Measurements from ENCODE around the gene APPL2. TPM values are rescaled to one million over a fixed set of nuclear protein-coding genes. Genes with fewer than 3 reads are reported as not detected.

Gene APPL2
- polyA plus RNA-seq, 2 of the 4 experiments (the other 2 are of a cell fraction): 24.1 to 62.6 TPM

DNA sequence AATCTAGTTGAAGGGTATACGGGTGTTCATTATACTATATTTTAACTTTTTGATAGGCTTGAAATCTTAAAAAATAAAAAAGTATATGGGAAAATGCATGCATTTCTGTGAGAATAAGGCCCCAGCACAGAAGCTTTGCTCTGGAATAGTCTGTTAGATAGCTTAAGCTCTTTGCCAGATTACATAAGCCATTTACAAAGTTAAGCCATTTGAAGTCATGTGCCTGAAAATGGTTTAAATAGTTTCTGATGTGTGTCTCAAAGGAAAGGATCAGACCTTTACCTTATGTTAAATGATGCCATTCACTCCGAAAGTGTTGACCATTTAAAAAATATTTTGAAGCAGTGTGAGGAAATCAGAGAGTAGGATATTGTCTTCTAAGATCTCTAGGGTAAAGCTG is 77.1 kb downstream of the APPL2 start:
- FAIRE-seq: peak; percentile 59
- DNase-seq (ENCODE audit: low read depth in 1 of 2, low spot score in 1 of 2): no peak
- no peak for ATAC-seq
- no peaks in the 10 kb centered on the region for H3K9me3 ChIP-seq
- no peak overlapping the region for H3K27ac ChIP-seq
- H3K4me1 ChIP-seq: no peaks in the 10 kb centered on the region
- ChIA-PET POLR2A (no interaction called here), CTCF (no interaction called here)
- no peak for TF ChIP-seq MYC (IDR thresholded peaks at IDR 0.05; ENCODE audit: borderline replicate concordance, low read length)
- no peak for TF ChIP-seq CEBPB (IDR thresholded peaks at IDR 0.05)
- TF ChIP-seq SMC3 (IDR thresholded peaks at IDR 0.05): no peak
- TF ChIP-seq, protein P1, sequence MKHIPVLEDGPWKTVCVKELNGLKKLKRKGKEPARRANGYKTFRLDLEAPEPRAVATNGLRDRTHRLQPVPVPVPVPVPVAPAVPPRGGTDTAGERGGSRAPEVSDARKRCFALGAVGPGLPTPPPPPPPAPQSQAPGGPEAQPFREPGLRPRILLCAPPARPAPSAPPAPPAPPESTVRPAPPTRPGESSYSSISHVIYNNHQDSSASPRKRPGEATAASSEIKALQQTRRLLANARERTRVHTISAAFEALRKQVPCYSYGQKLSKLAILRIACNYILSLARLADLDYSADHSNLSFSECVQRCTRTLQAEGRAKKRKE (CRISPR knock-in tag; IDR thresholded peaks at IDR 0.05; ENCODE audit: low read depth): no peak
- TF ChIP-seq TP53 (CRISPR knock-in tag; IDR thresholded peaks at IDR 0.05): no peak
- TF ChIP-seq NPAS2 (CRISPR knock-in tag; IDR thresholded peaks at IDR 0.05; ENCODE audit: borderline replicate concordance): no peak
- no peak for TF ChIP-seq CHD4 (IDR thresholded peaks at IDR 0.05; ENCODE audit: borderline replicate concordance)
- no peak for TF ChIP-seq HEYL (CRISPR knock-in tag; IDR thresholded peaks at IDR 0.05)
- TF ChIP-seq CBX2 (IDR thresholded peaks at IDR 0.05; ENCODE audit: borderline replicate concordance, low read depth): no peak
- TF ChIP-seq RAD21 (conservative IDR thresholded peaks at IDR 0.05 in 1 of 2, IDR thresholded peaks at IDR 0.05 in 1 of 2): no peak
- TF ChIP-seq E2F6 (IDR thresholded peaks at IDR 0.05; ENCODE audit: borderline replicate concordance, low read depth): no peak
- no peak for TF ChIP-seq HOXB13 (CRISPR knock-in tag; IDR thresholded peaks at IDR 0.05; ENCODE audit: low read depth)
- no peak for TF ChIP-seq KDM5A (IDR thresholded peaks at IDR 0.05)
- TF ChIP-seq MAFK (IDR thresholded peaks at IDR 0.05; ENCODE audit: partially characterized antibody): no peak
- TF ChIP-seq NR3C1 (IDR thresholded peaks at IDR 0.05): no peak
- TF ChIP-seq, protein P2, sequence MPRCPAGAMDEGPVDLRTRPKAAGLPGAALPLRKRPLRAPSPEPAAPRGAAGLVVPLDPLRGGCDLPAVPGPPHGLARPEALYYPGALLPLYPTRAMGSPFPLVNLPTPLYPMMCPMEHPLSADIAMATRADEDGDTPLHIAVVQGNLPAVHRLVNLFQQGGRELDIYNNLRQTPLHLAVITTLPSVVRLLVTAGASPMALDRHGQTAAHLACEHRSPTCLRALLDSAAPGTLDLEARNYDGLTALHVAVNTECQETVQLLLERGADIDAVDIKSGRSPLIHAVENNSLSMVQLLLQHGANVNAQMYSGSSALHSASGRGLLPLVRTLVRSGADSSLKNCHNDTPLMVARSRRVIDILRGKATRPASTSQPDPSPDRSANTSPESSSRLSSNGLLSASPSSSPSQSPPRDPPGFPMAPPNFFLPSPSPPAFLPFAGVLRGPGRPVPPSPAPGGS (IDR thresholded peaks at IDR 0.05): no peak
- TF ChIP-seq POLR2A (IDR thresholded peaks at IDR 0.05; ENCODE audit: low read length): no peak
- TF ChIP-seq JUNB (IDR thresholded peaks at IDR 0.05): no peak
- no peak overlapping the region for H3K4me3 ChIP-seq
- 87% methylated on average over 2 of the region's 2 CpGs for WGBS (ENCODE audit: missing lambda C conversion rate)
- H3K4me2 ChIP-seq: no peak overlapping the region

DNA sequence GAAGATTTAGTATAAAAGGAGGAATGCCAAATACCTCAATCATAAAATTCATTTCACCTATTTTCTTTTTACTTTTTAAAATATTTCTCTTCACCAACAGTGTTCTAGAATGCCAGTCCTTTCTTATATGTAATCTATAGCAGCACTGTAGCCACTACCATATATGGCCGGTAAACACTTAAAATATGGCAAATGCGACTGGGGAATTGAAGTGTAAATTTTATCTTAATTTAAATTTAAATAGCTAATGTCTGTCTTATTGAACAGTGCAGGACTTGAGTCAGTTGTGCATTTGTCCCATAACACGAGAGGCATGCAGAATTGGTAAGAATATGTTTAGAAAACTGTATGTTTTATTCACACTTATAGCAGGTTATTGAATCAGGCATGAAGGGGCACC is 78.4 kb downstream of the APPL2 start:
- no peak for DNase-seq (ENCODE audit: low read depth in 1 of 2, low spot score in 1 of 2)
- no peak for FAIRE-seq
- Histone ChIP-seq H3K9me3 (no peaks in the 10 kb centered on the region), H3K27ac (no peak overlapping the region), H3K4me1 (no peaks in the 10 kb centered on the region), H3K4me2 (no peak overlapping the region), H3K4me3 (no peak overlapping the region)
- POLR2A ChIA-PET: no interaction called here
- CTCF ChIA-PET: no interaction called here
- ATAC-seq: no peak
- 88% methylated on average over 3 of the region's 3 CpGs for WGBS (ENCODE audit: missing lambda C conversion rate)
- TF ChIP-seq HDAC2 (IDR thresholded peaks at IDR 0.05): no peak
- no peak for TF ChIP-seq MAFK (IDR thresholded peaks at IDR 0.05; ENCODE audit: partially characterized antibody)
- TF ChIP-seq SMC3 (IDR thresholded peaks at IDR 0.05): no peak
- no peak for TF ChIP-seq ZFP36 (IDR thresholded peaks at IDR 0.05; ENCODE audit: borderline replicate concordance, partially characterized antibody)
- TF ChIP-seq NFE2L2 (conservative IDR thresholded peaks at IDR 0.05; ENCODE audit: low read length): no peak
- no peak for TF ChIP-seq HOXB13 (CRISPR knock-in tag; IDR thresholded peaks at IDR 0.05; ENCODE audit: low read depth)
- TF ChIP-seq, protein P3, sequence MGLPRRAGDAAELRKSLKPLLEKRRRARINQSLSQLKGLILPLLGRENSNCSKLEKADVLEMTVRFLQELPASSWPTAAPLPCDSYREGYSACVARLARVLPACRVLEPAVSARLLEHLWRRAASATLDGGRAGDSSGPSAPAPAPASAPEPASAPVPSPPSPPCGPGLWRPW (IDR thresholded peaks at IDR 0.05): no peak
- no peak for TF ChIP-seq E2F6 (IDR thresholded peaks at IDR 0.05; ENCODE audit: borderline replicate concordance, low read depth)
- TF ChIP-seq CBX8 (IDR thresholded peaks at IDR 0.05): no peak
- TF ChIP-seq NPAS2 (CRISPR knock-in tag; IDR thresholded peaks at IDR 0.05; ENCODE audit: borderline replicate concordance): no peak
- no peak for TF ChIP-seq ZSCAN20 (CRISPR knock-in tag; IDR thresholded peaks at IDR 0.05)
- no peak for TF ChIP-seq RARB (CRISPR knock-in tag; IDR thresholded peaks at IDR 0.05)
- TF ChIP-seq ZNF302 (CRISPR knock-in tag; IDR thresholded peaks at IDR 0.05): no peak
- TF ChIP-seq HOXB5 (CRISPR knock-in tag; IDR thresholded peaks at IDR 0.05): no peak
- no peak for TF ChIP-seq MYC (IDR thresholded peaks at IDR 0.05; ENCODE audit: borderline replicate concordance, low read length)
- TF ChIP-seq EHF (CRISPR knock-in tag; IDR thresholded peaks at IDR 0.05): no peak
- no peak for TF ChIP-seq CHD4 (IDR thresholded peaks at IDR 0.05; ENCODE audit: borderline replicate concordance)
- no peak for TF ChIP-seq FOSB (CRISPR knock-in tag; IDR thresholded peaks at IDR 0.05)
- TF ChIP-seq USF2 (IDR thresholded peaks at IDR 0.05): no peak
- no peak for TF ChIP-seq TP53 (CRISPR knock-in tag; IDR thresholded peaks at IDR 0.05)

All from A549 (cell line).